H1 (cell line): ENCODE results near the gene GAD2. TPM values are rescaled to one million over a fixed set of nuclear protein-coding genes. Genes with fewer than 3 reads are reported as not detected.

Source experiments
- CTCF ChIA-PET: fragments of 300-600 bp; sonication (Branson Sonifier 250); formaldehyde crosslinking; loops from one replicate; lab custom pipeline; 2021; ENCODE audit not compliant: partially characterized antibody; lab: Charles Lee
- POLR2A ChIA-PET: fragments of 300-600 bp; sonication (Branson Sonifier 250); formaldehyde crosslinking; loops from one replicate; lab custom pipeline; 2021; ENCODE audit warnings: inconsistent platforms; ENCODE audit not compliant: partially characterized antibody; lab: Charles Lee
- DNase-seq, 2 experiments: peaks; one replicate each; pipeline versions ENCODE4 v3.0.0 to v3.0.0-alpha.2; 2010 to 2022; ENCODE audit warnings: low spot score in 2 of 2, low read depth in 1 of 2, mixed read lengths in 1 of 2
- FAIRE-seq: peaks from 2 replicates; lab custom pipeline; 2011; peaks lifted over from hg19 to GRCh38; lab: Jason Lieb, UNC
- H2AFZ ChIP-seq: 2 replicates; pipeline ENCODE4 v1.8.1; 2012; ENCODE audit warnings: low read length, inconsistent platforms
- H2AK5ac ChIP-seq: 2 replicates; pipeline ENCODE4 v1.6.1; 2013; ENCODE audit warnings: low read depth, low read length
- H2BK120ac ChIP-seq: replicated peaks from 2 replicates; pipeline ENCODE3; 2013; ENCODE audit warnings: low read depth, low read length, inconsistent platforms
- H2BK12ac ChIP-seq: 2 replicates; pipeline ENCODE4 v1.6.1; 2013; ENCODE audit warnings: low read depth, low read length
- H2BK15ac ChIP-seq: 2 replicates; pipeline ENCODE4 v1.6.1; 2013; ENCODE audit warnings: low read length
- H2BK20ac ChIP-seq: 2 replicates; pipeline ENCODE4 v1.6.1; 2013; ENCODE audit warnings: low read length
- H2BK5ac ChIP-seq: 2 replicates; pipeline ENCODE4 v1.6.1; 2013; ENCODE audit warnings: low read depth, low read length
- H3K14ac ChIP-seq: 2 replicates; pipeline ENCODE4 v1.6.1; 2013; ENCODE audit warnings: inconsistent platforms; ENCODE audit not compliant: insufficient read length
- H3K18ac ChIP-seq: 2 replicates; pipeline ENCODE4 v1.6.1; 2013; ENCODE audit warnings: low read length; ENCODE audit errors: extremely low read depth
- H3K23ac ChIP-seq: 2 replicates; pipeline ENCODE4 v1.6.1; 2013; ENCODE audit warnings: inconsistent platforms; ENCODE audit not compliant: insufficient read length
- H3K23me2 ChIP-seq: 2 replicates; pipeline ENCODE4 v1.6.1; 2013; ENCODE audit warnings: low read depth, low read length
- H3K27ac ChIP-seq: 2 replicates; pipeline ENCODE4 v1.6.1; 2011; ENCODE audit warnings: low read depth, low read length, inconsistent platforms
- H3K27me3 ChIP-seq, 4 experiments: replicated peaks in 1 of 4; 1 replicate in 1 of 4; 2 replicates in 3 of 4; pipeline versions ENCODE4 v1.6.1 to v1.8.1; 2011 to 2013; ENCODE audit warnings: low read length in 3 of 4, mild to moderate bottlenecking in 3 of 4, inconsistent platforms in 2 of 4, mixed read lengths in 2 of 4, moderate library complexity in 1 of 4; ENCODE audit not compliant: control insufficient read depth in 3 of 4, insufficient read depth in 3 of 4; ENCODE audit errors: extremely low read depth in 1 of 4
- H3K36me3 ChIP-seq, 4 experiments: 2 replicates each; pipeline versions ENCODE4 v1.6.1 to v1.8.1; 2011 to 2013; ENCODE audit warnings: mild to moderate bottlenecking in 4 of 4, low read length in 3 of 4, moderate library complexity in 2 of 4, control low read depth in 1 of 4, inconsistent platforms in 1 of 4; ENCODE audit not compliant: insufficient read depth in 4 of 4, control insufficient read depth in 2 of 4
- H3K4ac ChIP-seq: replicated peaks from 2 replicates; pipeline ENCODE3; 2013; ENCODE audit warnings: low read length, low read depth, mixed read lengths, inconsistent platforms; ENCODE audit not compliant: insufficient read length
- H3K4me1 ChIP-seq, 4 experiments: replicated peaks in 1 of 4; 1 replicate in 1 of 4; 2 replicates in 3 of 4; pipeline versions ENCODE4 v1.6.1 to v1.8.1; 2011 to 2013; ENCODE audit warnings: low read length in 3 of 4, inconsistent platforms in 2 of 4, mixed read lengths in 1 of 4; ENCODE audit not compliant: insufficient read depth in 4 of 4, control insufficient read depth in 3 of 4
- H3K4me2 ChIP-seq, 2 experiments: 2 replicates each; pipeline versions ENCODE4 v1.6.1 to v1.8.1; 2011 to 2013; ENCODE audit warnings: low read depth in 2 of 2, low read length in 2 of 2, control low read depth in 1 of 2, inconsistent platforms in 1 of 2, mild to moderate bottlenecking in 1 of 2; ENCODE audit not compliant: insufficient read depth in 1 of 2
- H3K4me3 ChIP-seq, 4 experiments: fragments of 200-600, 300-600 bp in 1 of 4; sonication (generic), shearing (Covaris generic), sonication (Bioruptor Twin) in 1 of 4; 2 replicates each; pipeline versions ENCODE4 v1.5.1 to v1.8.1; 2011 to 2016; ENCODE audit warnings: low read length in 4 of 4, low read depth in 3 of 4, control low read depth in 2 of 4, inconsistent platforms in 2 of 4, mild to moderate bottlenecking in 2 of 4, mixed read lengths in 1 of 4, moderate library complexity in 1 of 4; ENCODE audit not compliant: insufficient read depth in 2 of 4; ENCODE audit errors: extremely low read depth in 1 of 4
- H3K56ac ChIP-seq: replicated peaks from 2 replicates; pipeline ENCODE3; 2013; ENCODE audit warnings: low read depth, mild to moderate bottlenecking, mixed read lengths, low read length, inconsistent platforms; ENCODE audit not compliant: insufficient read length
- H3K79me1 ChIP-seq: 2 replicates; pipeline ENCODE4 v1.6.1; 2013; ENCODE audit warnings: low read depth, low read length, control low read depth
- H3K79me2 ChIP-seq, 2 experiments: 2 replicates each; pipeline versions ENCODE4 v1.6.1 to v1.8.1; 2012 to 2013; ENCODE audit warnings: low read length in 2 of 2, mild to moderate bottlenecking in 2 of 2, inconsistent platforms in 1 of 2; ENCODE audit not compliant: insufficient read depth in 2 of 2, control insufficient read depth in 1 of 2
- H3K9ac ChIP-seq, 4 experiments: replicated peaks in 1 of 4; 1 replicate in 1 of 4; 2 replicates in 3 of 4; pipeline versions ENCODE4 v1.6.1 to v1.8.1; 2011 to 2013; ENCODE audit warnings: low read depth in 3 of 4, low read length in 3 of 4, control low read depth in 2 of 4, mild to moderate bottlenecking in 2 of 4, moderate library complexity in 2 of 4, inconsistent platforms in 1 of 4; ENCODE audit errors: extremely low read depth in 1 of 4
- H3K9me3 ChIP-seq, 2 experiments: 2 replicates each; pipeline versions ENCODE4 v1.6.1 to v1.8.1; 2012 to 2013; ENCODE audit warnings: mild to moderate bottlenecking in 2 of 2, moderate library complexity in 2 of 2, control low read depth in 1 of 2, inconsistent platforms in 1 of 2, low read depth in 1 of 2, low read length in 1 of 2, mixed read lengths in 1 of 2; ENCODE audit not compliant: insufficient read depth in 2 of 2
- H4K20me1 ChIP-seq, 2 experiments: replicated peaks in 1 of 2; 2 replicates each; pipeline versions ENCODE3 to v1.8.1; 2011 to 2013; ENCODE audit warnings: inconsistent platforms in 2 of 2, low read length in 2 of 2, mild to moderate bottlenecking in 1 of 2; ENCODE audit not compliant: insufficient read depth in 2 of 2, control insufficient read depth in 1 of 2
- H4K5ac ChIP-seq: 2 replicates; pipeline ENCODE4 v1.6.1; 2013; ENCODE audit warnings: low read length, low read depth, mixed read lengths, inconsistent platforms; ENCODE audit not compliant: insufficient read length
- H4K8ac ChIP-seq: 2 replicates; pipeline ENCODE4 v1.8.0; 2013; ENCODE audit warnings: mild to moderate bottlenecking, moderate library complexity, low read length, inconsistent platforms; ENCODE audit not compliant: insufficient read depth; ENCODE audit errors: extremely low read depth
- H4K91ac ChIP-seq: replicated peaks from 2 replicates; pipeline ENCODE3; 2013; ENCODE audit warnings: low read length, mixed read lengths, inconsistent platforms; ENCODE audit not compliant: insufficient read length
- ATF2 ChIP-seq: IDR thresholded peaks from 2 replicates; pipeline ENCODE4 v1.6.1; 2012; ENCODE audit warnings: low read length, inconsistent platforms
- WGBS, 2 experiments: shearing (Covaris generic) in 1 of 2; methylation state at CpG; one replicate each; pipeline versions ENCODE4 v1.1.6 to v1.1.7; 2013 to 2015; ENCODE audit warnings: low lambda C conversion rate in 2 of 2, mixed read lengths in 2 of 2, inconsistent platforms in 1 of 2, low coverage in 1 of 2, missing lambda C conversion rate in 1 of 2; ENCODE audit not compliant: insufficient replicate concordance in 2 of 2, insufficient coverage in 1 of 2, insufficient read length in 1 of 2; ENCODE audit errors: extremely low coverage in 1 of 2, missing lambda C conversion rate in 1 of 2; 5-methylcytosine and 5-hydroxymethylcytosine counted together
- polyA plus RNA-seq, 7 experiments: library from polyadenylated mRNA; depleted of rRNA in 3 of 7; stranded (reverse) in 5 of 7; unstranded in 2 of 7; fragments of >200 nt in 5 of 7; fragments of 200-250 nt in 2 of 7; gene quantifications; 1 replicate in 5 of 7; 2 replicates in 1 of 7; 4 replicates in 1 of 7; pipeline versions ENCODE4 v1.2.1 to v1.2.3, GENCODE V29; 2011 to 2013; ENCODE audit warnings: missing spikeins in 2 of 7, mixed read lengths in 2 of 7
- total RNA-seq: library from RNA; stranded (reverse); fragmentation: NEBNext Ultra II Directional; extraction: Animal tissue kit (Norgen Biotek cat#: 25700); gene quantifications from 2 replicates; pipeline ENCODE4 v1.2.1, GENCODE V29; 2021

Gene GAD2
- total and polyA plus RNA-seq, 2 of the 8 experiments (the other 6 are each of a cell fraction or from before 2014, with no cell fraction given): 0.30 to 0.47 TPM

GRCh38 chr10:26242706-26243350, 26.3 kb downstream of the GAD2 start:
- Histone ChIP-seq H2BK5ac (no peak overlapping the region), H3K4ac (no peak overlapping the region), H3K4me3 (no peak overlapping the region), H2BK120ac (no peak overlapping the region), H2AFZ (no peak overlapping the region), H2BK12ac (no peak overlapping the region), H4K8ac (no peak overlapping the region), H4K20me1 (no peaks in the 10 kb centered on the region), H3K14ac (no peak overlapping the region), H3K23me2 (no peaks in the 10 kb centered on the region), H3K36me3 (no peaks in the 10 kb centered on the region), H3K79me2 (no peaks in the 10 kb centered on the region), H4K5ac (no peak overlapping the region), H3K18ac (no peak overlapping the region), H3K9ac (no peak overlapping the region), H3K56ac (no peak overlapping the region), H3K4me2 (no peak overlapping the region), H3K79me1 (no peaks in the 10 kb centered on the region), H3K4me1 (peaks cover 0 to 10% (median 2%) of the 10 kb centered on the region in 4 experiments; a peak in 2 of 7 replicates), H2AK5ac (no peak overlapping the region), H3K27me3 (no peaks in the 10 kb centered on the region), H3K9me3 (no peaks in the 10 kb centered on the region), H4K91ac (no peak overlapping the region), H3K23ac (no peak overlapping the region), H2BK15ac (no peak overlapping the region), H3K27ac (no peak overlapping the region), H2BK20ac (no peak overlapping the region)
- no peak for DNase-seq
- POLR2A ChIA-PET: no interaction called here
- no peak for TF ChIP-seq ATF2
- CTCF ChIA-PET: interaction anchor here (0.7 to 1.9 kb wide), 8 partner anchors 10 to 506 kb away, joined by 3 to 6 read pairs (median 3); partner anchors contain the start of gene GAD2
- WGBS, 2 experiments: 73% methylated on average over 5 of the region's 5 CpGs; no CpG with 5 or more reads in 1 of the 2 experiments
- no peak for FAIRE-seq
